HEK293 (cell line): Measurements from ENCODE around the gene PERM1.

ENCODE experiments used
- CTCF ChIA-PET: fragments of 350-600 bp; formaldehyde crosslinking; extraction: SDS; loops from one replicate; lab custom pipeline; 2021; ENCODE audit warnings: antibody characterized with exemption; lab: Yijun Ruan, JAX
- POLR2A ChIA-PET: fragments of 300-600 bp; formaldehyde crosslinking; extraction: SDS; loops from one replicate; lab custom pipeline; 2020; ENCODE audit warnings: antibody characterized with exemption, inconsistent platforms; lab: Yijun Ruan, JAX
- H3K27ac ChIP-seq: fragments of 200-500 bp; sonication (Bioruptor generic); 2 replicates; pipeline ENCODE4 v1.5.1; 2014; ENCODE audit warnings: low read depth, low read length, control low read depth, inconsistent platforms; ENCODE audit errors: extremely low read depth
- H3K36me3 ChIP-seq, 2 experiments: fragments of 200-500 bp in 1 of 2; sonication (Bioruptor generic) in 1 of 2; 1 replicate in 1 of 2; 2 replicates in 1 of 2; pipeline ENCODE4 v1.5.1; 2014 to 2017; ENCODE audit warnings: inconsistent platforms in 2 of 2, low read length in 2 of 2; ENCODE audit not compliant: control insufficient read depth in 2 of 2, insufficient read depth in 1 of 2
- H3K4me1 ChIP-seq: fragments of 200-500 bp; sonication (Bioruptor generic); 2 replicates; pipeline ENCODE4 v1.5.1; 2014; ENCODE audit warnings: mild to moderate bottlenecking, low read length, inconsistent platforms; ENCODE audit not compliant: control insufficient read depth, insufficient read depth
- H3K4me3 ChIP-seq: 2 replicates; pipeline ENCODE4 v1.5.1; 2011; ENCODE audit warnings: low read depth, mild to moderate bottlenecking, control low read depth, low read length, moderate library complexity
- H3K9me3 ChIP-seq: fragments of 200-500 bp; sonication (Bioruptor generic); 2 replicates; pipeline ENCODE4 v1.5.1; 2014; ENCODE audit warnings: low read depth, low read length, inconsistent platforms; ENCODE audit not compliant: control insufficient read depth, insufficient read depth
- GLIS1 ChIP-seq: fragments of 450-650 bp; formaldehyde crosslinking; IDR thresholded peaks from 2 replicates; pipeline ENCODE4 v1.5.1; 2016; ENCODE audit warnings: missing biosample characterization, missing genetic modification characterization
- HIC1 ChIP-seq: fragments of 450-650 bp; formaldehyde crosslinking; IDR thresholded peaks from 2 replicates; pipeline ENCODE4 v1.5.1; 2016; ENCODE audit warnings: missing biosample characterization, missing genetic modification characterization
- KLF1 ChIP-seq: fragments of 450-650 bp; formaldehyde crosslinking; IDR thresholded peaks from 2 replicates; pipeline ENCODE4 v1.5.1; 2016; ENCODE audit warnings: missing biosample characterization, missing genetic modification characterization
- KLF9 ChIP-seq: fragments of 450-650 bp; formaldehyde crosslinking; IDR thresholded peaks from 2 replicates; pipeline ENCODE4 v1.5.1; 2016; ENCODE audit warnings: missing biosample characterization, missing genetic modification characterization, low read depth
- PATZ1 ChIP-seq: fragments of 450-650 bp; formaldehyde crosslinking; IDR thresholded peaks from 2 replicates; pipeline ENCODE4 v1.5.1; 2016; ENCODE audit warnings: missing biosample characterization, missing genetic modification characterization
- REPIN1 ChIP-seq: fragments of 450-650 bp; formaldehyde crosslinking; IDR thresholded peaks from 2 replicates; pipeline ENCODE4 v1.5.1; 2017; ENCODE audit warnings: missing biosample characterization, missing genetic modification characterization, low read depth
- SP2 ChIP-seq: fragments of 450-650 bp; formaldehyde crosslinking; IDR thresholded peaks from 2 replicates; pipeline ENCODE4 v1.5.1; 2016; ENCODE audit warnings: missing biosample characterization, missing genetic modification characterization
- SP3 ChIP-seq: fragments of 450-650 bp; formaldehyde crosslinking; IDR thresholded peaks from 2 replicates; pipeline ENCODE4 v1.5.1; 2016; ENCODE audit warnings: missing biosample characterization, missing genetic modification characterization
- SP7 ChIP-seq: fragments of 450-650 bp; formaldehyde crosslinking; IDR thresholded peaks from 2 replicates; pipeline ENCODE4 v1.5.1; 2016; ENCODE audit warnings: missing biosample characterization, missing genetic modification characterization
- ZBTB17 ChIP-seq: fragments of 450-650 bp; formaldehyde crosslinking; IDR thresholded peaks from 2 replicates; pipeline ENCODE4 v1.5.1; 2016; ENCODE audit warnings: missing biosample characterization, missing genetic modification characterization
- ZBTB20 ChIP-seq: fragments of 450-650 bp; formaldehyde crosslinking; IDR thresholded peaks from 2 replicates; pipeline ENCODE4 v1.5.1; 2016; ENCODE audit warnings: missing biosample characterization, missing genetic modification characterization
- ZBTB6 ChIP-seq: fragments of 450-650 bp; formaldehyde crosslinking; IDR thresholded peaks from 2 replicates; pipeline ENCODE4 v1.5.1; 2017; ENCODE audit warnings: missing biosample characterization, missing genetic modification characterization
- ZEB2 ChIP-seq: fragments of 450-650 bp; formaldehyde crosslinking; IDR thresholded peaks from 2 replicates; pipeline ENCODE4 v1.5.1; 2016; ENCODE audit warnings: missing biosample characterization, missing genetic modification characterization
- ZFP37 ChIP-seq: fragments of 450-650 bp; formaldehyde crosslinking; IDR thresholded peaks from 2 replicates; pipeline ENCODE4 v1.5.1; 2016; ENCODE audit warnings: missing biosample characterization, missing genetic modification characterization
- ZNF112 ChIP-seq: fragments of 450-650 bp; formaldehyde crosslinking; IDR thresholded peaks from 2 replicates; pipeline ENCODE4 v1.5.0; 2017; ENCODE audit warnings: missing biosample characterization, missing genetic modification characterization
- ZNF133 ChIP-seq: fragments of 450-650 bp; formaldehyde crosslinking; IDR thresholded peaks from 2 replicates; pipeline ENCODE4 v1.5.1; 2016; ENCODE audit warnings: missing biosample characterization, missing genetic modification characterization
- ZNF2 ChIP-seq: fragments of 450-650 bp; formaldehyde crosslinking; IDR thresholded peaks from 2 replicates; pipeline ENCODE4 v1.5.1; 2016; ENCODE audit warnings: missing biosample characterization, missing genetic modification characterization
- ZNF274 ChIP-seq, 2 experiments: fragments of 200-500 bp in 1 of 2; fragments of 450-650 bp in 1 of 2; sonication (Bioruptor generic) in 1 of 2; formaldehyde crosslinking in 1 of 2; IDR thresholded peaks; 2 replicates each; pipeline versions ENCODE4 v1.5.1 to v1.6.1; 2014 to 2016; ENCODE audit warnings: borderline replicate concordance in 1 of 2, inconsistent platforms in 1 of 2, low read length in 1 of 2, missing biosample characterization in 1 of 2, missing genetic modification characterization in 1 of 2
- ZNF324 ChIP-seq: fragments of 450-650 bp; formaldehyde crosslinking; IDR thresholded peaks from 2 replicates; pipeline ENCODE4 v1.5.1; 2016; ENCODE audit warnings: missing biosample characterization, missing genetic modification characterization
- ZNF335 ChIP-seq: fragments of 450-650 bp; formaldehyde crosslinking; conservative IDR thresholded peaks from 2 replicates; pipeline ENCODE4 v1.5.1; 2016; ENCODE audit warnings: missing biosample characterization, missing genetic modification characterization
- ZNF391 ChIP-seq: fragments of 450-650 bp; formaldehyde crosslinking; IDR thresholded peaks from 2 replicates; pipeline ENCODE4 v1.5.1; 2016; ENCODE audit warnings: low read depth, missing biosample characterization, missing genetic modification characterization, borderline replicate concordance
- ZNF416 ChIP-seq: fragments of 450-650 bp; formaldehyde crosslinking; IDR thresholded peaks from 2 replicates; pipeline ENCODE4 v1.5.1; 2016; ENCODE audit warnings: missing biosample characterization, missing genetic modification characterization
- ZNF561 ChIP-seq: fragments of 450-650 bp; IDR thresholded peaks from 2 replicates; pipeline ENCODE4 v1.5.1; 2018; ENCODE audit warnings: missing biosample characterization, missing genetic modification characterization, borderline replicate concordance
- ZNF629 ChIP-seq: fragments of 450-650 bp; formaldehyde crosslinking; IDR thresholded peaks from 2 replicates; pipeline ENCODE4 v1.5.1; 2017; ENCODE audit warnings: missing biosample characterization, missing genetic modification characterization
- ZNF830 ChIP-seq: fragments of 450-650 bp; IDR thresholded peaks from 2 replicates; pipeline ENCODE4 v1.5.0; 2018; ENCODE audit warnings: missing biosample characterization, missing genetic modification characterization, low read depth, mild to moderate bottlenecking, moderate library complexity
- ZXDB ChIP-seq: fragments of 450-650 bp; formaldehyde crosslinking; IDR thresholded peaks from 2 replicates; pipeline ENCODE4 v1.5.1; 2016; ENCODE audit warnings: missing biosample characterization, missing genetic modification characterization

PERM1 gene

GRCh38 chr1:967466-968343, 14.2 kb downstream of the PERM1 start:
- CTCF ChIA-PET = interaction anchor here (1.0 to 1.5 kb wide), 3 partner anchors 17 to 96 kb away, joined by 3 to 4 read pairs (median 4); no protein-coding TSS in a partner anchor
- TF ChIP-seq ZBTB6 (tag by site-specific recombination) = peak; percentile 68
- TF ChIP-seq ZFP37 (tag by site-specific recombination) = no peak
- peak; percentile 41; the same call in 1 of the 2 replicates for TF ChIP-seq KLF1 (tag by site-specific recombination)
- TF ChIP-seq, all 188 proteins: peak for 2
- Histone ChIP-seq H3K27ac (no peak overlapping the region), H3K36me3 (peaks cover 0 to 24% of the 10 kb centered on the region in 2 experiments; a peak in 1 of 3 replicates), H3K9me3 (no peaks in the 10 kb centered on the region), H3K4me1 (peaks cover 5% of the 10 kb centered on the region), H3K4me3 (no peak overlapping the region)
- POLR2A ChIA-PET = interaction anchor here (1.0 to 1.5 kb wide), 5 partner anchors 8 to 52 kb away, joined by 3 to 28 read pairs (median 6); partner anchors contain the start of genes AGRN and NOC2L

GRCh38 chr1:966704-967300, 15.1 kb downstream of the PERM1 start:
- Histone ChIP-seq H3K27ac (peak overlapping the region; percentile 75), H3K9me3 (no peaks in the 10 kb centered on the region), H3K36me3 (peaks cover 0 to 33% of the 10 kb centered on the region in 2 experiments; a peak in 1 of 3 replicates), H3K4me1 (peaks cover 5% of the 10 kb centered on the region), H3K4me3 (peak overlapping the region; percentile 51)
- ChIA-PET CTCF (interaction anchor here (0.5 to 1.5 kb wide), 4 partner anchors 18 to 1228 kb away, joined by 3 to 4 read pairs (median 4); no protein-coding TSS in a partner anchor), POLR2A (interaction anchor here (0.6 to 1.5 kb wide), 12 partner anchors 8 to 189 kb away, joined by 3 to 28 read pairs (median 3); partner anchors contain the start of genes AGRN, HES4 and NOC2L)
- TF ChIP-seq ZNF112 (tag by site-specific recombination) (no peak), ZNF133 (tag by site-specific recombination) (no peak), KLF9 (tag by site-specific recombination) (peak; percentile 82), ZBTB17 (peak; percentile 37; the same call in 1 of the 2 replicates), ZXDB (peak; percentile 30; the same call in 1 of the 2 replicates), ZFP37 (tag by site-specific recombination) (0 out of 2 replicates have a peak, but pooled peaks have one; percentile 56), SP3 (peak; percentile 22; the same call in 1 of the 2 replicates), ZNF274 (IDR thresholded peaks at IDR 0.05; ENCODE audit: low read length) (no peak), ZNF274 (tag by site-specific recombination; IDR thresholded peaks at IDR 0.05; ENCODE audit: borderline replicate concordance) (no peak), GLIS1 (peak; percentile 52; the same call in 1 of the 2 replicates), ZNF2 (peak; percentile 77), ZNF391 (tag by site-specific recombination) (0 out of 2 replicates have a peak, but pooled peaks have one; percentile 39), KLF1 (tag by site-specific recombination) (0 out of 2 replicates have a peak, but pooled peaks have one; percentile 71), ZNF561 (no peak; the same call in 1 of the 2 replicates), REPIN1 (peak; percentile 47; the same call in 1 of the 2 replicates), PATZ1 (tag by site-specific recombination) (peak; percentile 81), SP2 (tag by site-specific recombination) (peak; percentile 64), ZEB2 (peak; percentile 71), ZBTB20 (tag by site-specific recombination) (peak; percentile 71; the same call in 1 of the 2 replicates), HIC1 (tag by site-specific recombination) (0 out of 2 replicates have a peak, but pooled peaks have one; percentile 10), ZNF324 (tag by site-specific recombination) (0 out of 2 replicates have a peak, but pooled peaks have one; percentile 35), SP7 (peak; percentile 64), ZNF629 (tag by site-specific recombination) (peak; percentile 18; the same call in 1 of the 2 replicates), ZNF335 (peak; percentile 58; the same call in 1 of the 2 replicates), ZNF830 (tag by site-specific recombination) (no peak), ZNF416 (tag by site-specific recombination) (no peak)
